OCI-LY1 (cell line): ENCODE measurements around the gene GJC3.
"Not testable (repeated sequence)": the region's sequence is repeated elsewhere in the genome, so short reads cannot be mapped to it uniquely, and the experiment has no call there.

Experiments
- EZH2 ChIP-seq: fragments of 200-600 bp; sonication (generic), shearing (Covaris generic); IDR thresholded peaks from 2 replicates; pipeline ENCODE4 v1.8.0; 2017; ENCODE audit warnings: borderline replicate concordance, mixed run types, mild to moderate bottlenecking, antibody characterized with exemption, low read length, moderate library complexity, mixed read lengths
- TF ChIP-seq, protein P1 (sequence below): fragments of 200-600 bp; sonication (generic), shearing (Covaris generic); IDR thresholded peaks from 2 replicates; pipeline ENCODE4 v1.5.1; 2017; ENCODE audit warnings: mild to moderate bottlenecking, antibody characterized with exemption, low read length, moderate library complexity, mixed read lengths

GRCh38 chr7:99973817-99974216 lies 44.4 kb upstream of the GJC3 start:
- TF ChIP-seq, protein P1, sequence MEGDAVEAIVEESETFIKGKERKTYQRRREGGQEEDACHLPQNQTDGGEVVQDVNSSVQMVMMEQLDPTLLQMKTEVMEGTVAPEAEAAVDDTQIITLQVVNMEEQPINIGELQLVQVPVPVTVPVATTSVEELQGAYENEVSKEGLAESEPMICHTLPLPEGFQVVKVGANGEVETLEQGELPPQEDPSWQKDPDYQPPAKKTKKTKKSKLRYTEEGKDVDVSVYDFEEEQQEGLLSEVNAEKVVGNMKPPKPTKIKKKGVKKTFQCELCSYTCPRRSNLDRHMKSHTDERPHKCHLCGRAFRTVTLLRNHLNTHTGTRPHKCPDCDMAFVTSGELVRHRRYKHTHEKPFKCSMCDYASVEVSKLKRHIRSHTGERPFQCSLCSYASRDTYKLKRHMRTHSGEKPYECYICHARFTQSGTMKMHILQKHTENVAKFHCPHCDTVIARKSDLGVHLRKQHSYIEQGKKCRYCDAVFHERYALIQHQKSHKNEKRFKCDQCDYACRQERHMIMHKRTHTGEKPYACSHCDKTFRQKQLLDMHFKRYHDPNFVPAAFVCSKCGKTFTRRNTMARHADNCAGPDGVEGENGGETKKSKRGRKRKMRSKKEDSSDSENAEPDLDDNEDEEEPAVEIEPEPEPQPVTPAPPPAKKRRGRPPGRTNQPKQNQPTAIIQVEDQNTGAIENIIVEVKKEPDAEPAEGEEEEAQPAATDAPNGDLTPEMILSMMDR, result not testable (repeated sequence)
- not testable (repeated sequence) for TF ChIP-seq EZH2
